Adrenal gland (tissue), 12 donors: Measurements from ENCODE around the gene BAHCC1. TPM values are rescaled to one million over a fixed set of nuclear protein-coding genes. Genes with fewer than 3 reads are reported as not detected.
"Not testable (repeated sequence)": the region's sequence is repeated elsewhere in the genome, so short reads cannot be mapped to it uniquely, and the experiment has no call there.

Experiments used
- DNase-seq, 7 donors: peaks; one replicate each; pipeline ENCODE4 v3.0.0-alpha.2; 2019 to 2020
- H3K27ac ChIP-seq, 5 donors: fragments of 200-600 bp; sonication (generic) in 4 of 5; 1 replicate in 3 of 5; 2 replicates in 2 of 5; pipeline versions ENCODE4 v1.5.1 to v1.8.0; 2016 to 2020; ENCODE audit warnings: mild to moderate bottlenecking in 1 of 5
- H3K27me3 ChIP-seq: fragments of 200-600 bp; 2 replicates; pipeline ENCODE4 v1.8.0; 2021
- H3K36me3 ChIP-seq, 2 donors: fragments of 200-600 bp; replicated peaks in 1 of 2; 1 replicate in 1 of 2; 2 replicates in 1 of 2; pipeline versions ENCODE4 v1.5.1 to v1.8.0; 2018 to 2022
- H3K4me1 ChIP-seq, 2 donors: fragments of 200-600 bp; replicated peaks in 1 of 2; 1 replicate in 1 of 2; 2 replicates in 1 of 2; pipeline versions ENCODE4 v1.5.1 to v1.8.0; 2018 to 2021
- H3K4me3 ChIP-seq, 4 donors: fragments of 200-600 bp; sonication (generic) in 3 of 4; one replicate each; pipeline ENCODE4 v1.5.1; 2016 to 2018
- H3K9me3 ChIP-seq, 3 donors: fragments of 200-600 bp; sonication (generic) in 1 of 3; replicated peaks in 1 of 3; 1 replicate in 2 of 3; 2 replicates in 1 of 3; pipeline versions ENCODE4 v1.5.1 to v1.8.0; 2016 to 2021
- CTCF ChIP-seq, 6 experiments: fragments of 450-650 bp in 4 of 6; fragments of 200-600 bp in 2 of 6; sonication (generic) in 1 of 6; IDR thresholded peaks; 1 replicate in 5 of 6; 2 replicates in 1 of 6; pipeline versions ENCODE4 v1.5.1 to v1.8.0; 2016 to 2021; ENCODE audit warnings: antibody characterized with exemption in 6 of 6, mild to moderate bottlenecking in 2 of 6, moderate library complexity in 1 of 6
- POLR2A ChIP-seq, 2 donors: fragments of 450-650 bp; IDR thresholded peaks; one replicate each; pipeline ENCODE4 v1.6.1; 2017; ENCODE audit warnings: antibody characterized with exemption in 2 of 2, mild to moderate bottlenecking in 2 of 2, moderate library complexity in 1 of 2
- WGBS, 4 donors: extraction: QIAGEN DNeasy Blood & Tissue Kit in 2 of 4; methylation state at CpG; one replicate each; pipeline versions ENCODE4 v1.1.5 to v1.1.7; 2013 to 2017; 5-methylcytosine and 5-hydroxymethylcytosine counted together
- intact Hi-C, 2 donors: fragments of 100-400 bp; cut with DNase I; formaldehyde crosslinking; loops; one replicate each; pipeline versions ENCODE4 v1.14.1 to v1.15.0; 2022 to 2023
- polyA plus RNA-seq, 3 donors: library from polyadenylated mRNA; stranded (reverse); fragments of 200-250 nt in 2 of 3; fragments of 350-450 nt in 1 of 3; fragmentation: Illumina TruSeq in 1 of 3; extraction: RNeasy Lipid Tissue Mini Kit (QIAGEN cat#74804) in 1 of 3; gene quantifications; one replicate each; pipeline ENCODE4 v1.2.3, GENCODE V29; 2013 to 2014
- total RNA-seq, 9 donors: library from RNA; depleted of rRNA in 4 of 9; stranded (reverse); fragments of >200 nt in 4 of 9; fragments of 120-200 nt in 1 of 9; fragmentation: NEBNext Ultra II Directional in 1 of 9; extraction: Animal tissue kit (Norgen Biotek cat#: 25700) in 1 of 9; gene quantifications; one replicate each; pipeline versions ENCODE4 v1.1.0 to v1.2.4, GENCODE V29; 2013 to 2023
- donor health status: healthy with polysubstance abuse.
- donor health status: Bipolar disorder and iron deficiency.
- donor health status: DM: yes; HTN: yes; CAD: no.
- donor health status: DM: no; HTN: no; CAD: no.
- donor health status: DM: no; HTN: no; CAD: no.
- donor health status: DM: yes; HTN: yes; CAD: no.

BAHCC1 gene
- total and polyA plus RNA-seq, 12 donors: 1.7 to 68.0 (median 18.4) TPM

DNA sequence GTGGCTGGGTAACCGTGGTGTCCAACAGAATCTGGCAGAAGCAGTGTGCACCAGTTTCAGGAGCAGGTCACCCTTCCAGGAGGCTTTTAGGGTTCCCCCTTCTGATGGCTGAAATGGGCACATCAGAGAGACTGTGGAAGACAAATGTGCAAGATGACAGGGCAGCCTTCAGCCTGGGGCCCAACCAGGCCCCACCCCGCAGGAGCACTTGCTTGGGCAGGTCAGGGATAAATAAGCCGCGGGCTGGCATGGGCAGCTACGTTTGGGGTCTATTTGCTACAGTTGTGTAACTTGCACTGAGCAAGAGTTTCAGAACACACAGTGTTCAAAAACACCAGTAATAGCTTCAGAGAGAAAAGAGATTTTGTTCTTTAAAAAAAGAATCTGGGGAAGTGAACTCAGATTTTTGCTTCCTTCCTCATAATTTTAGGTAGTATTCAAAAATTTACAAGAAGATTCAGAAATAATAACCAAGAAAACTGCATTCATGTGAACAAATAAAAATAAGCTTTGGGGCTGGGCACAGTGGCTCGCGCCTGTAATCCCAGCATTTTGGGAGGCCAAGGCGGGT is 44.9 kb upstream of the BAHCC1 start:
- peaks cover 0 to 12% of the 10 kb centered on the region in 2 donors for H3K4me1 ChIP-seq
- no peak for DNase-seq
- no peaks in the 10 kb centered on the region for H3K9me3 ChIP-seq
- H3K27ac ChIP-seq: peak overlapping the region in 1 of 5 donors; percentile 65
- WGBS, 4 donors: 71 to 85% (median 77%) methylated on average over 7 to 8 of the region's 8 CpGs
- H3K27me3 ChIP-seq: no peaks in the 10 kb centered on the region
- intact Hi-C loops: no loop called here
- no peaks in the 10 kb centered on the region for H3K36me3 ChIP-seq
- no peak overlapping the region for H3K4me3 ChIP-seq
- TF ChIP-seq POLR2A (IDR thresholded peaks at IDR 0.05) (no peak), CTCF (IDR thresholded peaks at IDR 0.05) (no peak)

DNA sequence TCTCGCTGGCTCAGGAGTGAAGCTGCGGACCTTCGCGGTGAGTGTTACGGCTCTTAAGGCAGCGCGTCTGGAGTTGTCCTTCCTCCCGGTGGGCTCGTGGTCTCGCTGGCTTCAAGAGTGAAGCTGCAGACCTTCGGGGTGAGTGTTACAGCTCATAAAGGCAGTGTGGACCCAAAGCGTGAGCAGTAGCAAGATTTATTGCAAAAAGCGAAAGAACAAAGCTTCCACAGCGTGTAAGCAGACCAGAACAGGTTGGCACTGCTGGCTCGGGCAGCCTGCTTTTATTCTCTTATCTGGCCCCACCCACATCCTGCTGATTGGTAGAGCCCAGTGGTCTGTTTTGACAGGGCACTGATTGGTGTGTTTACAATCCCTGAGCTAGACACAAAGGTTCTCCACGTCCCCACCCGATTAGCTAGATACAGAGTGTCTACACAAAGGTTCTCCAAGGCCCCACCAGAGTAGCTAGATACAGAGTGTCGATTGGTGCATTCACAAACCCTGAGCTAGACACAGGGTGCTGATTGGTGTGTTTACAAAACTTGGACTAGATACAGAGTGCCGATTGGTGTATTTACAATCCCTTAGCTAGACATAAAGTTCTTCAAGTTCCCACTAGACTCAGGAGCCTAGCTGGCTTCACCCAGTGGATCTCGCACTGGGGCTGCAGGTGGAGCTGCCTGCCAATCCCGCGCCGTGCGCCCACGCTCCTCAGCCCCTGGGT is 43.8 kb upstream of the BAHCC1 start:
- intact Hi-C loops: not testable (repeated sequence)
- 78 to 88% (median 84%) methylated on average over 12 to 25 of the region's 25 CpGs for WGBS, 4 donors

GRCh38 chr17:81352056-81352455 is 43.2 kb upstream of the BAHCC1 start:
- H3K9me3 ChIP-seq, H3K36me3 ChIP-seq, H3K4me1 ChIP-seq, H3K4me3 ChIP-seq, intact Hi-C loops, H3K27me3 ChIP-seq, H3K27ac ChIP-seq, DNase-seq: not testable (repeated sequence)
- WGBS, 4 donors: 88 to 91% (median 90%) methylated on average over 14 to 38 of the region's 38 CpGs; no CpG with 5 or more reads in 1 of the 4 donors

More for the DNA sequence above, 43.8 kb upstream of the BAHCC1 start:
- not testable (repeated sequence) for H3K9me3 ChIP-seq, DNase-seq, H3K27me3 ChIP-seq, H3K36me3 ChIP-seq, H3K27ac ChIP-seq, H3K4me3 ChIP-seq
- H3K4me1 ChIP-seq: peaks cover 0 to 11% of the 10 kb centered on the region in 2 donors

DNA sequence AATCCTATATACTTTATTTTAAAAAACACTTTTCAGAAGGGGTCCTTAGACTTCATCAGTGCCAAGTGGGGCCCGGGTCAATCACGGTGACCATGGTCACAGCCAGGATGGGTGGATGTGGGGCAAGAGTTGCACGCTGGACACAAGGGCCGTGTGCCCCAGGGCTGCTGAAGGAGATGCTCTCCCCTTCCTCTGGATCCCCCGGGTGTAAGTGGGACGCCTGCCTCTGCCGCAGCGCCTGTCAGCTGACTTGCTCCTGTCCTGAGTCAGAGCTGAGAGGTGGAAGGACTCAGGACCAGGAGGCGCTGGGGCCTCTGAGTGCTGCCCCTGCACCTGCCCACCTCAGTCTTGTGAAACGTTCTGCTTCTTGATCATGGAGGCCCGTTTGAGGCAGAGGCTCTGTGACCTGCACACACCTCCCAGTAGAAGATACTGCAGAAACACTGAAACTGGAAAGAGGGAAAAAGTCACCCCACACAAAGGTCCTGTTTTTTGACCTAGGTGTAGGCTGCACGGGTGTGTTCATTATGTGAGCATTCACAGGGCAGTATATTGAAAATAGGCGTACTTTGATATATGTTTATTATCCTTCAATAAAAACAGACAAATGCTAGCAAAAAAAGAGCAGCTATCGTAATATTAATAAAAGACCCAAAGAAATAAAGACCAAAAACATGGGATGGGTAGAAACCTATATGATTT is 40.9 kb upstream of the BAHCC1 start:
- no peak for DNase-seq
- no peaks in the 10 kb centered on the region for H3K27me3 ChIP-seq
- no peak overlapping the region for H3K4me3 ChIP-seq
- TF ChIP-seq POLR2A (IDR thresholded peaks at IDR 0.05) (no peak), CTCF (IDR thresholded peaks at IDR 0.05) (no peak)
- WGBS, 4 donors: 69 to 81% (median 80%) methylated on average over 9 to 14 of the region's 14 CpGs
- H3K9me3 ChIP-seq: no peaks in the 10 kb centered on the region
- H3K27ac ChIP-seq: no peak overlapping the region
- no peaks in the 10 kb centered on the region for H3K36me3 ChIP-seq
- intact Hi-C loops: no loop called here
- no peaks in the 10 kb centered on the region for H3K4me1 ChIP-seq

DNA sequence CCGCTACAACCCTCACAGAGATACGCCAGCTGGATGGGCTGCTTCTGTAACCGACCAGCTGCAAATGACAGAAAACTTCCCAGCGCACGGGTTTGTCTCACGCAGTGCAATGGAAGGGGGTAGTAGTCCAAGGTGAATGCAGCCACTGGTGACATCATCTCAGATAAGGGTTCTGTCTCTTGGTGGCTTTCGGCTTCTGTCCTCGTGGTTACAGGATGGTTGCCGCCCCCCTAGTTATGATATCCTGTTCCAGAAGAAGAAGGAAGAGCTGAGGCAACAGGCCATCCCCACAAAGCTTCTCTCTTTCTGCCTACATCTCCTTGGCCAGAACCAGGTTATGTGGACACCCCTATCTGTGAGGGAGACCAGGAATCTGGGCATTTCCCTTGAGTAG is 40.3 kb upstream of the BAHCC1 start:
- no peaks in the 10 kb centered on the region for H3K36me3 ChIP-seq

More for the DNA sequence above, 40.3 kb upstream of the BAHCC1 start:
- 53 to 76% (median 65%) methylated on average over 9 of the region's 9 CpGs for WGBS, 4 donors
- Histone ChIP-seq H3K27ac (no peak overlapping the region), H3K9me3 (no peaks in the 10 kb centered on the region), H3K4me1 (no peaks in the 10 kb centered on the region), H3K4me3 (no peak overlapping the region), H3K27me3 (no peaks in the 10 kb centered on the region)
- TF ChIP-seq POLR2A (IDR thresholded peaks at IDR 0.05) (no peak), CTCF (IDR thresholded peaks at IDR 0.05) (no peak)
- intact Hi-C loops: no loop called here
- DNase-seq: no peak
